Muscle of leg (tissue), 11 donors: ENCODE data around the gene F12. TPM values are rescaled to one million over a fixed set of nuclear protein-coding genes. Genes with fewer than 3 reads are reported as not detected.
A peak's percentile ranks its signal among the peaks of the same experiment; 100 is the strongest.
"Not testable (repeated sequence)": the region's sequence is repeated elsewhere in the genome, so short reads cannot be mapped to it uniquely, and the experiment has no call there.

ENCODE experiments used
- DNase-seq: peaks from one replicate; pipeline ENCODE4 v3.0.0; 2013
- H3K27ac ChIP-seq: one replicate; pipeline ENCODE4 v1.5.1; 2013; ENCODE audit warnings: mild to moderate bottlenecking, low read length, control low read depth
- H3K27me3 ChIP-seq: one replicate; pipeline ENCODE4 v1.6.1; 2013; ENCODE audit warnings: low read length; ENCODE audit not compliant: control insufficient read depth, insufficient read depth
- H3K36me3 ChIP-seq: one replicate; pipeline ENCODE4 v1.6.1; 2013; ENCODE audit warnings: low read length; ENCODE audit not compliant: control insufficient read depth, insufficient read depth
- H3K4me1 ChIP-seq: one replicate; pipeline ENCODE4 v1.6.1; 2013; ENCODE audit warnings: low read length; ENCODE audit not compliant: control insufficient read depth, insufficient read depth
- H3K4me3 ChIP-seq: one replicate; pipeline ENCODE4 v1.5.1; 2013; ENCODE audit warnings: low read length, control low read depth
- H3K9me3 ChIP-seq: replicated peaks from 2 replicates; pipeline ENCODE4 v1.6.1; 2013; ENCODE audit warnings: low read depth, low read length; ENCODE audit not compliant: control insufficient read depth
- WGBS: methylation state at CpG from one replicate; pipeline ENCODE4 v1.1.5; 2013; ENCODE audit warnings: missing lambda C conversion rate; ENCODE audit not compliant: insufficient coverage; 5-methylcytosine and 5-hydroxymethylcytosine counted together
- polyA plus RNA-seq, 8 donors: library from polyadenylated mRNA; unstranded; fragments of 120-200 nt; gene quantifications; one replicate each; pipeline versions ENCODE4 v1.2.1 to v1.2.3, GENCODE V29; 2013; ENCODE audit warnings: inconsistent platforms in 1 of 8, low replicate concordance in 1 of 8; ENCODE audit not compliant: insufficient read length in 8 of 8, insufficient read depth in 1 of 8
- total RNA-seq: library from RNA; stranded (reverse); fragments of 120-200 nt; gene quantifications from one replicate; pipeline ENCODE4 v1.2.4, GENCODE V29; 2013

F12 gene
- total and polyA plus RNA-seq, 9 donors, result 0.14 to 1.0 (median 0.44) TPM; not detected in 1

GRCh38 chr5:177384134-177384533 is 25.2 kb downstream of the F12 start, which contains the start of gene SLC34A1:
TSS of gene SLC34A1 (plus strand) at chr5:177384434. CDS start at chr5:177385742, 1,308 bp downstream.
- H3K27me3 ChIP-seq, result peaks cover 28% of the 10 kb centered on the region

GRCh38 chr5:177383181-177383580 is 26.2 kb downstream of the F12 start:
- Histone ChIP-seq H3K36me3 (no peaks in the 10 kb centered on the region), H3K27me3 (peaks cover 20% of the 10 kb centered on the region), H3K4me1 (peaks cover 5% of the 10 kb centered on the region), H3K4me3 (no peak overlapping the region), H3K27ac (no peak overlapping the region), H3K9me3 (no peaks in the 10 kb centered on the region)
- 76% methylated on average over 7 of the region's 9 CpGs for WGBS
- DNase-seq, result no peak

More at GRCh38 chr5:177384134-177384533, 25.2 kb downstream of the F12 start, which contains the start of gene SLC34A1:
- Histone ChIP-seq H3K27ac (no peak within 1 kb of the TSS), H3K4me3 (no peak within 1 kb of the TSS), H3K4me1 (peaks cover 9% of the 10 kb centered on the region), H3K9me3 (no peaks in the 10 kb centered on the region), H3K36me3 (no peaks in the 10 kb centered on the region)
- no peak for DNase-seq
- 61% methylated on average over 4 of the region's 4 CpGs for WGBS

- Histone ChIP-seq H3K9me3 (no peaks in the 10 kb centered on the region), H3K4me1 (peaks cover 5% of the 10 kb centered on the region), H3K4me3 (no peak overlapping the region), H3K27ac (no peak overlapping the region), H3K36me3 (no peaks in the 10 kb centered on the region), H3K27me3 (peaks cover 20% of the 10 kb centered on the region)
- 25% methylated on average over 11 of the region's 11 CpGs for WGBS
- peak; percentile 67 for DNase-seq
Measured at GRCh38 chr5:177382423-177383029, 26.8 kb downstream of the F12 start.

- DNase-seq, result no peak
- Histone ChIP-seq H3K27ac (no peak overlapping the region), H3K27me3 (peaks cover 17% of the 10 kb centered on the region), H3K4me1 (peaks cover 5% of the 10 kb centered on the region), H3K4me3 (no peak overlapping the region), H3K9me3 (no peaks in the 10 kb centered on the region), H3K36me3 (no peaks in the 10 kb centered on the region)
- WGBS, result 83% methylated on average over 4 of the region's 6 CpGs
Measured at GRCh38 chr5:177380805-177381126, 28.6 kb downstream of the F12 start.

GRCh38 chr5:177378884-177379883 is 30.2 kb downstream of the F12 start:
- H3K4me3 ChIP-seq, result no peak overlapping the region
- 85% methylated on average over 10 of the region's 15 CpGs for WGBS
- H3K4me1 ChIP-seq, result peaks cover 5% of the 10 kb centered on the region
- H3K27me3 ChIP-seq, result peaks cover 7% of the 10 kb centered on the region
- DNase-seq, result no peak
- no peaks in the 10 kb centered on the region for H3K36me3 ChIP-seq
- H3K27ac ChIP-seq, result no peak overlapping the region
- H3K9me3 ChIP-seq, result no peaks in the 10 kb centered on the region

GRCh38 chr5:177377851-177378776 is 31.2 kb downstream of the F12 start:
- peaks cover 5% of the 10 kb centered on the region for H3K4me1 ChIP-seq
- no peak overlapping the region for H3K27ac ChIP-seq
- WGBS, result 82% methylated on average over 8 of the region's 8 CpGs
- no peak overlapping the region for H3K4me3 ChIP-seq
- DNase-seq, result no peak
- H3K9me3 ChIP-seq, result no peaks in the 10 kb centered on the region
- H3K36me3 ChIP-seq, result no peaks in the 10 kb centered on the region
- peaks cover 3% of the 10 kb centered on the region for H3K27me3 ChIP-seq

- Histone ChIP-seq H3K9me3 (no peaks in the 10 kb centered on the region), H3K4me1 (peaks cover 20% of the 10 kb centered on the region)
- 83% methylated on average over 10 of the region's 11 CpGs for WGBS
Measured at GRCh38 chr5:177376107-177376506, 33.3 kb downstream of the F12 start.

GRCh38 chr5:177375516-177375915 is 33.8 kb downstream of the F12 start:
- no CpG with 5 or more reads among the region's 5 CpGs for WGBS
- not testable (repeated sequence) for H3K4me3 ChIP-seq, H3K27me3 ChIP-seq, DNase-seq, H3K36me3 ChIP-seq, H3K27ac ChIP-seq, H3K9me3 ChIP-seq
- H3K4me1 ChIP-seq, result peaks cover 18% of the 10 kb centered on the region

More at GRCh38 chr5:177376107-177376506, 33.3 kb downstream of the F12 start:
- DNase-seq, result no peak
- no peak overlapping the region for H3K4me3 ChIP-seq
- H3K27ac ChIP-seq, result no peak overlapping the region
- H3K36me3 ChIP-seq, result no peaks in the 10 kb centered on the region
- no peaks in the 10 kb centered on the region for H3K27me3 ChIP-seq

GRCh38 chr5:177374211-177374610 is 35.2 kb downstream of the F12 start:
- H3K27ac ChIP-seq, result no peak overlapping the region
- H3K4me3 ChIP-seq, result no peak overlapping the region
- 60% methylated on average over 5 of the region's 5 CpGs for WGBS
- H3K4me1 ChIP-seq, result peaks cover 31% of the 10 kb centered on the region
- H3K36me3 ChIP-seq, result no peaks in the 10 kb centered on the region
- H3K27me3 ChIP-seq, result no peaks in the 10 kb centered on the region
- H3K9me3 ChIP-seq, result no peaks in the 10 kb centered on the region
- DNase-seq, result no peak
